UCSD-AML1 (cell line): ENCODE data around the gene RFC4.
A peak's percentile ranks its signal among the peaks of the same experiment; 100 is the strongest.
"Not testable (repeated sequence)": the region's sequence is repeated elsewhere in the genome, so short reads cannot be mapped to it uniquely, and the experiment has no call there.

ENCODE experiments used
- DNase-seq: peaks from one replicate; lab custom pipeline; 2025; ENCODE audit not compliant: unreplicated experiment; lab: John Stamatoyannopoulos, UW

Gene RFC4

GRCh38 chr3:186806089-186807055 lies at the start of gene RFC4:
RFC4 (minus strand) TSS chr3:186806482; CDS start chr3:186804713, 1,769 bp downstream.
- peak; percentile 84 for DNase-seq

GRCh38 chr3:186854954-186855353 lies 48.7 kb upstream of the RFC4 start:
- DNase-seq = no peak

- DNase-seq = no peak
These were observed 47.9 kb upstream of the RFC4 start for GRCh38 chr3:186854146-186854545.

DNA sequence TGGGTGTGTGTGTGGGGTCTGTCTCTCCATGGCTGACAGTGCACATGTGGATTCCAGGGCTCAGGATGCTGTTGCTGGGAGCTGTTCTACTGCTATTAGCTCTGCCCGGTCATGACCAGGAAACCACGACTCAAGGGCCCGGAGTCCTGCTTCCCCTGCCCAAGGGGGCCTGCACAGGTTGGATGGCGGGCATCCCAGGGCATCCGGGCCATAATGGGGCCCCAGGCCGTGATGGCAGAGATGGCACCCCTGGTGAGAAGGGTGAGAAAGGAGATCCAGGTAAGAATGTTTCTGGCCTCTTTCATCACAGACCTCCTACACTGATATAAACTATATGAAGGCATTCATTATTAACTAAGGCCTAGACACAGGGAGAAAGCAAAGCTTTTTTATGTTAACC lies 46.7 kb upstream of the RFC4 start:
- DNase-seq = peak; percentile 32

- not testable (repeated sequence) for DNase-seq
These were observed 45.6 kb upstream of the RFC4 start for GRCh38 chr3:186851835-186852234.

DNA sequence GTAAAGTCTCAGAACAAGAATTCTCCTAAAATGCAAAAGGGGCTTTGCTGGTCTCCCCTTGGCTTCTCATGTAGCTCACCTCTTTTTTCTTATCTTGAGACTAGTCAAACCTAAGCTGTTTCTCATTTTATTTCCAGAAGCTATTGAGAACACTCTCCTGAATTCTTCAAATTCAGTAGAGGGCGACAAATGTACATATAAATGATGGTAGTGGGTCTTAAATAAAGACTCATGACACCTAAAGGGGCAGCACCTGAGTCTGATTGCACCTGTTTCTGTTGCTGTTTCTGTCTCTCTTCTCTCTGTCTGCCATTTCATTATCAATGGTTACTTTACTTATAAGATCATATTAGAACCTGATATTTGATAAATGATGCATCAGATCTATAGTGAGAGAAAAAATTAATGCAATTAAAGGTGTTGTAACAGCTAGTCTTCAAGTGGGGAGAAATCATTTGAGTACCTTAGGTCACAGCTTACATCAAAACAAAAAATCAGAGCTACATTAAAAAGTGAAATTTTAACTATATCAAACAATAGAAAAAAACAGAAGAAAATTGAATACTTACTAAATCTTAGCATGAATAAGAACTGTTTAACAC lies 43.2 kb upstream of the RFC4 start:
- DNase-seq = no peak

DNA sequence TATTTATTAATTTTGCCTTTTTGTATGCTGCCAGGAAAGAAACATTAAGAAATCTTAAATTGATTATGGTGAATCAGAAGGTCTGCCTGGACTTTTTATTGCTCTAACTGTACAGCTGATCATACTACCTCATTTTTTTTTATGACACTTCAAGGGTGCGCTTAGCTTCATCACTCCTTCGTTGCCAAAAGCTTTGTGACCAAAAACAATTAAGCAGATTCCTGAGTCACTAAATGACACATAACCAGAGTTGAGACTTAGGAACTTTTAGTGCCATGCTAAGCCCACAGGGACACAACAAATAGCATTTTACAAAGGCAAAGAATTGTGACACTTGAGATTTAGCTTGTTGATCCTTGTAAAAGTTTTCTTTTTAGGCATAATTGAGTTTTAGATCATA lies 41.2 kb upstream of the RFC4 start:
- DNase-seq = no peak

- no peak for DNase-seq
These were observed 39.5 kb upstream of the RFC4 start for GRCh38 chr3:186845756-186846155.

DNA sequence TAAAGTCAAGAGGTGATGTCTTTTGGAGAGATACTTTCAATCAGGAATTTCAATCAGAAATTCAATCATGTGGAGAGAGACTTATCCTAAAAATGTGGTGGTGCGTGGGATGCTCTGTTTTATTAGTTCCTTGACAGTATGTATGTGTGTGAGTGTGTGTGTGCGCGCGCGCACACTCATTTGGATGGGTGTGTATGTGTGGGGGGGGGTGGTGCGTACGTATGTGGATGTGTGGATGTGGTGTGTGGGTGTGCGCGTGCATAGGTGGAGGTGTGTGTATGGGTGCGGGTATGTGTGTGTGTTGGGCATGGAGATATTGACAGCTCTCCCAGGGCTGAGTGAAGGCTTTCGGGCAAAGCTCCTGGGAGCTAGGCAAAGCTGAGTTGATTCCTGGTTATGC lies 38.6 kb upstream of the RFC4 start:
- no peak for DNase-seq

GRCh38 chr3:186843039-186843432 lies 36.8 kb upstream of the RFC4 start:
- no peak for DNase-seq

GRCh38 chr3:186842426-186843038 lies 36.2 kb upstream of the RFC4 start, which contains the start of gene ADIPOQ:
ADIPOQ (plus strand) TSS chr3:186842710; CDS start chr3:186853059, 10,349 bp downstream.
- DNase-seq = no peak

DNA sequence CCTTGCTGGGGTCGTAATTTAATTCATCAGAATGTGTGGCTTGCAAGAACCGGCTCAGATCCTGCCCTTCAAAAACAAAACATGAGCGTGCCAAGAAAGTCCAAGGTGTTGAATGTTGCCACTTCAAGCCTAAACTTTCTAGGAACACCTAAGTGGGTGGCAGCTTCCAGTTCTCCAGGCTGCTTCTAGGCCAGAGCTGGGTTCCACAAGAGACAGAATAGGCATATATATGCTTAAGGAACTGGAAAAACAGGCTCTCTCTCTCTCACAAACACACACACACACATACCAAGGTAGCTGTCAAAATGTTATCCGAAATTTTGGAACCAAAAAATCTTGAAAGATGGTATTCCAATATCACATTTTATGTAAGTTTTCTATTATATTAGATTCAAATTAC lies 35.3 kb upstream of the RFC4 start:
- DNase-seq = no peak

DNA sequence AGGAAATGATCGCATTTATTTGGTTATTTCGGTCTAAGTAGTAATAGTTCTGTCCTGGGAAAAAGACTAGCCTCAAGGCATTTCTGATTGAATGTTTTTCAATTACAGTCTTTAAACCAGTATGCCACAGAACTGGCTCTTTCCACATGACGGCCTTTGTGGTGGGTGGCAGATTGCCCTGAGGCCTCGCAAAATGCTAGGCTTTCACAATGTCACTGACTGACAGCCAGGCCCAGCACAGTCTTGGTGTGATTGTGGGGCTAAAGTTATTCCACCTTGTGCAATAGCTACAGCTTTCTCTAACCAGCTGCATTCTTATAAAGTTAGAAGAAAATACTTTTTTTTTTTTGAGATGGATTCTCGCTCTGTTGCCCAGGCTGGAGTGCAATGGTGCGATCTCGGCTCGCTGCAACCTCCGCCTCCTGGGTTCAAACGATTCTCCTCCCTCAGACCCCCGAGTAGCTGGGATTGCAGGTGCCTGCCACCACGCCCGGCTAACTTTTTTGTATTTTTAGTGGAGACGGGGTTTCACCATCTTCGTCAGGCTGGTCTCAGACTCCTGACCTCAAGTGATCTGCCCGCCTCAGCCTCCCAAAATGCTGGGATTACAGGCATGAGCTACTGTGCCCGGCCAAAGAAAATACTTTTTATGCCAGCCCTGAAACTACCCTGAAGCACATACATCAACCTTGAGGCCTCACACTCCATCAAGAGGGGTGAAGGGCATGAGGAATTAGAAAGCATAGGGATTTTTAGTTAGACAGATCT lies 33.8 kb upstream of the RFC4 start:
- no peak for DNase-seq

DNA sequence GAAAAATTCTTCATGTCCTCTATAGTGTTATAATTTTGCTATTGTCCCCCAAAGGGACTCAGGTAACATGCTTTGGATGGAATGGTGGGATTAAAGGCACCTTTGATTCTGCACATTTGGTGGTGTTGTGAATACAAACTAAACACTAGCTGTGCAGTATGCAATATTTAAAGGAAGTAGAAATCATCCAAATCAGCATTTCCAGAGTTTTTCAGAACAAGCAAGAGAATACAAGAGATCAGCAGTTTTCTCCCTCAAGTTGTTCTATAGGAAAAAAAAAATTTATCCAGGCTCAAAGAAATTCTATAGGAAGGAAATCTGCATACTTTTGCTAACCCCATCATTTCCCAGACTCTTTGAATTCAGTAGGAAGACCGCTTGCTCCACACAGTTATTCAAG lies 26.0 kb upstream of the RFC4 start:
- no peak for DNase-seq

GRCh38 chr3:186831798-186832197 lies 25.5 kb upstream of the RFC4 start:
- no peak for DNase-seq

DNA sequence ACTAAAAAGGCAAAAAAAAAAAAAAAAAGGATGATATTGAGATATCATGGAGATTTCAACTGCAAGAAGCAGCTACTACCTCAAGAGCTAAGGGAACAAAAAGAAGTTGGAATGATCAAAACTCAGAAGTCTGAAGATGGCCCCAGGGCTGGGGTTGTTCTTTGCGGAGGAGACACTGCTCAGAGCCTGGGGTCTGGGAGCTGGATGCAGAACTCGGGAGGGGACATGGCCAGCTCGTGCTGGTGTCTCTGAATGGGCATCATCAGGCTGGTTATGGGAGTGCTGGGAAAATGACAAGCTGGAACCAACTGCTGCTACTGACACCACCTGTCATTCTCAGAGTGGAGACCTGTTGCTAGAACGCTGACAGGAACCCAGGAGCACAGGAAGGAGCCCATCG lies 22.1 kb upstream of the RFC4 start:
- DNase-seq = no peak

- peak; percentile 89 for DNase-seq
These were observed 20.9 kb upstream of the RFC4 start for GRCh38 chr3:186826976-186827857.

DNA sequence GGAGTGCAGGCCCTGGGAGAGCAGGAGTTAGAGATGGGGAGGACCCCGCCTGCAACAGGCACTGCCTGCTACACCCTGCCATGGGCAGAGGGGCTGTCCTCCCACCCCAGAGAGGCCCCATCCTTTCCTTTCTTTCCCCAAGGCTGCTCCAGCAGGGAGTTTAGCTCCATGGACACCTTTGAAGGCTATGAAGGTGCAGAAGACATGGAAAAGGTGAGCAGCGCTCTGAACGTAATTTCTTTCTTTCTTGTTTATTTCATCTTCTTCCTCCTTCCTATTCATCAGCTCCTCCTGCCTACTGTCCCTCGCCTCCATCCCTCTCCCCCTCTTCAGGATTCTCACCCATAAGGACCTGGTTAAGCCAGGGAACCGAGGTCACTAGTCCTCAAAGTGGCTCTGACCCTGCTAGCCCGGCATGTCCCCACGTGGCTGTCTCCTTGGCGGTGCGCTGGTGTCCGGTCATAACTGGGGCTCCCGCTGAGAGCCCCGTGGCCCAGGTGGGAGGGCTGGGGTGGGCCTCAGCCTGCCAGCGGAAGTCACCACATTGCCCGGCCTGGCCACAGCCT lies 20.2 kb upstream of the RFC4 start:
- no peak for DNase-seq

- DNase-seq = no peak
These were observed 19.7 kb upstream of the RFC4 start for GRCh38 chr3:186825872-186826409.
